ENCODE measurements around the gene FAM25G. TPM values are rescaled to one million over a fixed set of nuclear protein-coding genes. Genes with fewer than 3 reads are reported as not detected.
"Not testable (repeated sequence)": the region's sequence is repeated elsewhere in the genome, so short reads cannot be mapped to it uniquely, and the experiment has no call there.

The FAM25G gene
- total RNA-seq, 1 donor from 2014 or later = not detected

DNA sequence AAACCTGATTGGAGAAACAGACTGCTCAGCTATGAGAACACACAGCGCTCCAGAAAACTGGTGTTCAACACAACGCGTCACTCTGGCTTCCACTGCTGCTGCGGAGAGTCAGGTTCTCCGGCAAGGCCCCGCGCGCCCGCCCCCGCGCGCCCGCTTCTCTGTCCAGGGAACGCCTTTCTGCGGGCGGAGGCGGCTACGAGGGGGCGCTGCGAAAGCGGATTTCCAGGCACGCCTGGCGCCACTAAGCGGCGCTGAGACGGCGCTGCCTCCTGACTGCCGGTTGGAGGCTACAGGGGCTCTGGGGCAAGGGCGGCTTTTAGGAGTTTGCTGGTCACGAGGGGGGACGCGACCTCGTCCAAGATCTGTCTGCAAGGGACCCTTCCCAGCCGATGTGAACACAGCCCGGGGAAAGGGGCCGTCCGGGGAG is 30.2 kb downstream of the FAM25G start:
- peak overlapping the region; percentile 76 for H3K27ac Mint-ChIP-seq (ENCODE audit: unreplicated experiment)
- H3K9me3 Mint-ChIP-seq (ENCODE audit: unreplicated experiment); H3K27me3 Mint-ChIP-seq (ENCODE audit: unreplicated experiment); H3K4me1 Mint-ChIP-seq (ENCODE audit: unreplicated experiment); H3K36me3 Mint-ChIP-seq (ENCODE audit: unreplicated experiment): not testable (repeated sequence)
- peak overlapping the region; percentile 54 for H3K4me3 Mint-ChIP-seq (ENCODE audit: unreplicated experiment)
- DNase-seq (ENCODE audit: extremely low spot score, unreplicated experiment) = peak; percentile 76
- TF ChIP-seq, protein P1, sequence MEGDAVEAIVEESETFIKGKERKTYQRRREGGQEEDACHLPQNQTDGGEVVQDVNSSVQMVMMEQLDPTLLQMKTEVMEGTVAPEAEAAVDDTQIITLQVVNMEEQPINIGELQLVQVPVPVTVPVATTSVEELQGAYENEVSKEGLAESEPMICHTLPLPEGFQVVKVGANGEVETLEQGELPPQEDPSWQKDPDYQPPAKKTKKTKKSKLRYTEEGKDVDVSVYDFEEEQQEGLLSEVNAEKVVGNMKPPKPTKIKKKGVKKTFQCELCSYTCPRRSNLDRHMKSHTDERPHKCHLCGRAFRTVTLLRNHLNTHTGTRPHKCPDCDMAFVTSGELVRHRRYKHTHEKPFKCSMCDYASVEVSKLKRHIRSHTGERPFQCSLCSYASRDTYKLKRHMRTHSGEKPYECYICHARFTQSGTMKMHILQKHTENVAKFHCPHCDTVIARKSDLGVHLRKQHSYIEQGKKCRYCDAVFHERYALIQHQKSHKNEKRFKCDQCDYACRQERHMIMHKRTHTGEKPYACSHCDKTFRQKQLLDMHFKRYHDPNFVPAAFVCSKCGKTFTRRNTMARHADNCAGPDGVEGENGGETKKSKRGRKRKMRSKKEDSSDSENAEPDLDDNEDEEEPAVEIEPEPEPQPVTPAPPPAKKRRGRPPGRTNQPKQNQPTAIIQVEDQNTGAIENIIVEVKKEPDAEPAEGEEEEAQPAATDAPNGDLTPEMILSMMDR (IDR thresholded peaks at IDR 0.05) = peak; percentile 56

DNA sequence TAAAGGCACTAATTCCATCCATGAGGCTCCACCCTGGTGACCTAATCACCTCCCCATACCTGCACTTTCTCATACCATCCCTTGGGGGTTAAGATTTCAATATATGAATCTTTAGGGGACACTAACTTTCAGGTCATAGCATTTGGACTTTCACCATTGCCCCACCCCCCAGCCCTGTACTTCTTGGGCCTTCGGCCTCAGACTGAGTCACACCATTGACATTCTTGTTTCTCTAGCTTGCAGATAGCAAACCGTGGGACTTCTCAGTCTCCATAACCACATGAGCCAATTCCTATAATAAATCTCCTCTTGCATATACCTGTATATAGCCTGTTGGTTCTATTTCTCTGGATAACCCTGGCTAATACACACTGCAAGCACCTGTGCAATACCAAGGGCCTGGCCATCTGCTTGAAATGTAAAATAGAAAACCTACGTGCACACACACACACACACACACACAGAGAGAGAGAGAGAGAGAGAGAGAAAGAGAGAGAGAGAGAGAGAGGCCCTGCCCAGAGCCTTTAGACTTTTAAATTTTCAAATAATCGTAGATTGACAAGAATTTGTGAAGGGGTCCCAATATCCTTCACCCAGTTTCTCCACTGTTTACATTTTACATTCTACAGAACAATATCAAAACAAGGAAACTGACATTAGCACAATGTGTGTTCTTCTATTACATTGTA is 32.9 kb downstream of the FAM25G start:
- peaks cover 7% of the 10 kb centered on the region for H3K27me3 Mint-ChIP-seq (ENCODE audit: unreplicated experiment)
- H3K4me1 Mint-ChIP-seq (ENCODE audit: unreplicated experiment) = peaks cover 8% of the 10 kb centered on the region
- H3K27ac Mint-ChIP-seq (ENCODE audit: unreplicated experiment) = no peak overlapping the region
- no peaks in the 10 kb centered on the region for H3K36me3 Mint-ChIP-seq (ENCODE audit: unreplicated experiment)
- no peaks in the 10 kb centered on the region for H3K9me3 Mint-ChIP-seq (ENCODE audit: unreplicated experiment)
- TF ChIP-seq, protein P1 (IDR thresholded peaks at IDR 0.05) = no peak
- DNase-seq (ENCODE audit: extremely low spot score, unreplicated experiment) = no peak
- no peak overlapping the region for H3K4me3 Mint-ChIP-seq (ENCODE audit: unreplicated experiment)

DNA sequence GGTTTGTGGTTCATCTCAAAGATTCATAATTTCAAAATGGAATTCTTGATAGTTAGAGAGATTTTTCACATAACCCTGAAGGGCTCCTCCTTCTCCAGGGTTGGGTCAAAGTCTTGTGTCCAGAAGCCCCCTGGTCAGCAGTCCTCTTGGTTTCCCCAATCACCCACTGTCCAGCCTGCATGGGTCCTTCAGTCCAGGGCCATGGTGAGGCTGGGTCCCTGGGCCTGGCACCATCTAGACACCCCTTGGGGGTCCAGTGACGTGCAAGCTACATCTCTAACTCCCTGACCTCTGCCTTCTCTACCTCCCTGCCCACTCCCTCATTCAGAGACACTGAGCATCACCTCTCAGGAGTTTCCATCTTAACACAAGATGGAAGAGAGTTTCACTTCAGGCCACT is 33.7 kb downstream of the FAM25G start:
- Mint-ChIP-seq H3K36me3 (ENCODE audit: unreplicated experiment) (no peaks in the 10 kb centered on the region), H3K27me3 (ENCODE audit: unreplicated experiment) (peaks cover 7% of the 10 kb centered on the region), H3K9me3 (ENCODE audit: unreplicated experiment) (no peaks in the 10 kb centered on the region), H3K27ac (ENCODE audit: unreplicated experiment) (no peak overlapping the region), H3K4me3 (ENCODE audit: unreplicated experiment) (no peak overlapping the region), H3K4me1 (ENCODE audit: unreplicated experiment) (peaks cover 7% of the 10 kb centered on the region)
- DNase-seq (ENCODE audit: extremely low spot score, unreplicated experiment) = no peak
- TF ChIP-seq, protein P1 (IDR thresholded peaks at IDR 0.05) = no peak

DNA sequence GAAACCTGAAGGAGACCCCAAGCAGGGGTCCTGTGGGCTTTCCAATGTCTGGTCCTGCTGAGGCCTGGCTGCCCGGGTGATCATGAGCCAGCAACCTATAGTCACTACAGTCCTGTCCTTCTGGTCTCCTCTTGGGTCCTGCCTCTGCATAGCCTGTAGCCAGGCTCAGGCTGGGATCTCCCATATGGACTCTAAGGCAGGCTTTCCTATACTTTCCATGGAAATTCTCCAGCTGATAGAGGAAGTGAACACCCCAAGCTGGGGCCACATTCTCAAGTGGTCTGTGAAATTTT is 34.0 kb downstream of the FAM25G start:
- DNase-seq (ENCODE audit: extremely low spot score, unreplicated experiment) = no peak
- Mint-ChIP-seq H3K4me3 (ENCODE audit: unreplicated experiment) (no peak overlapping the region), H3K27ac (ENCODE audit: unreplicated experiment) (no peak overlapping the region), H3K27me3 (ENCODE audit: unreplicated experiment) (peaks cover 7% of the 10 kb centered on the region), H3K9me3 (ENCODE audit: unreplicated experiment) (no peaks in the 10 kb centered on the region), H3K36me3 (ENCODE audit: unreplicated experiment) (no peaks in the 10 kb centered on the region), H3K4me1 (ENCODE audit: unreplicated experiment) (peaks cover 7% of the 10 kb centered on the region)
- TF ChIP-seq, protein P1 (IDR thresholded peaks at IDR 0.05) = no peak

DNA sequence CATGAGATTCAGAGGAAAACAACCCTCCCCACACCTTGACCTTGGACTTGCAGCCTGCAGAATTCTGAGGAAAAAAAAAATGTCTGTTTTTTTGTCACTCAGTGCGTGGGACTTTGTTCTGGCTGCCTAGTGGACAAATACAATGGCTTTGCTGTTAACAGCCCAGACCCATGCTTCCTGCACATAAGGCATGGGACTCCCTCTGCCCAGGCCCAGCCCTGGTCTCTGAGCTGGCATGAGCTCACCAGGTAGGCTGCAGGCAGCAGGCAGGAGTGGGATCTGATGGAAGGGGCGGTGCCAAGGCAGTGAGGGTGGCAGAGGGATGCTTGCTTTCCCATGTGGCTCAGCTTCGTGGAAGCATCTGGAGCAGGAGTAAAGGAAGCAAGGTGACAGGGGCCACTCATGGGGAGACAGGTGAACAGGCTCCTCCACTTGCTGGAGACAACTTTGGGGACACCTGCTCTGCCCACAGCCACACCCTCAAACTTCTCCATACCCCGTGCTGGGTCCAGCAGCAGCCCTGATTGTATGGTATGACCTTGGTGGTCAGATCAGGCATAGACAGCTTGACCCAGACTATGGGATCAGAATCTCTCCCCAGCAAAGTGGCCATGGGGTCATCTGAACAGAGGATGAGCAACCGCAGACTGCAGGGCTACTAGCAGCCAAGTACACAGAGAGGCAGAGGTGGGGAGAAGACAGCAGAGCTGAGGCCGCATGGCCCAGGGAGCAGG is 34.5 kb downstream of the FAM25G start:
- peaks cover 7% of the 10 kb centered on the region for H3K27me3 Mint-ChIP-seq (ENCODE audit: unreplicated experiment)
- H3K9me3 Mint-ChIP-seq (ENCODE audit: unreplicated experiment) = no peaks in the 10 kb centered on the region
- no peak overlapping the region for H3K27ac Mint-ChIP-seq (ENCODE audit: unreplicated experiment)
- no peaks in the 10 kb centered on the region for H3K36me3 Mint-ChIP-seq (ENCODE audit: unreplicated experiment)
- peak; percentile 65 for DNase-seq (ENCODE audit: extremely low spot score, unreplicated experiment)
- peaks cover 9% of the 10 kb centered on the region for H3K4me1 Mint-ChIP-seq (ENCODE audit: unreplicated experiment)
- no peak overlapping the region for H3K4me3 Mint-ChIP-seq (ENCODE audit: unreplicated experiment)
- TF ChIP-seq, protein P1 (IDR thresholded peaks at IDR 0.05) = no peak
